ENCODE results near the gene CXCR2. TPM values are rescaled to one million over a fixed set of nuclear protein-coding genes. Genes with fewer than 3 reads are reported as not detected.

CXCR2 gene
- total RNA-seq, 1 experiment from 2014 or later: 0.96 TPM

DNA sequence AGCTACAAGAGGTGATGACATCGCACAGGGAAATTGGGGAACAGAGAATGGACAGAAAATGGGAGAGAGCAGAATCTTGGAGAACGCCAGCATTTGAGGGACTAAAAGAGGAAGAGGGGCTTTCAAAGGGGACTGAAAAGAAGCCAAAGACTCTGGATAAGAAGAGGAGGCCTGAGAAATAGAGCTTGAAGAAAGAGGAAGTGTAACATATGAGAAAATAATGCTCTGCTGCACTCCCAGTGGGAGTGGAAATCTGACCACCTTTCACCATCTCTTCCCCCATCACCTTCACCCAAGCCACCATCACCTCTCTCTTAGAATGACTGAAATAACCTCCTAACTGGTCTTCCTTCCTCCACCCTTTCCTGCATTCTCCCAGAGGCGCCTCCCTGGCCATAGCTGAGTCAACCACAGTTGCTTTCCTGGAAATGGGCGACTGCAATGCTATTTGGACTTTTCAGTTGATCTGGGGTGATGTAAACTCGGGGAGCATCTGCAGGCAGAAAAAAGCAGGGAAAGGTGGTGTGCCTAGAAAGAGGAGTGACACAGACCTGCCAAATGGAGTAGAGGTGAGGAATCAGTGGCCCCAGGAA lies 24.1 kb downstream of the CXCR2 start:
- Mint-ChIP-seq H3K4me3 (no peak overlapping the region), H3K27ac (no peak overlapping the region), H3K9me3 (peaks cover 13% of the 10 kb centered on the region), H3K36me3 (peaks cover 7% of the 10 kb centered on the region), H3K4me1 (no peaks in the 10 kb centered on the region), H3K27me3 (ENCODE audit: low read depth) (peaks cover 11% of the 10 kb centered on the region)
- ChIA-PET POLR2A (no interaction called here), CTCF (no interaction called here)
- TF ChIP-seq ZNF263 (CRISPR knock-in tag; IDR thresholded peaks at IDR 0.05; ENCODE audit: low read depth) (no peak), GTF2I (CRISPR knock-in tag; conservative IDR thresholded peaks at IDR 0.05) (no peak), PRRX2 (CRISPR knock-in tag; IDR thresholded peaks at IDR 0.05) (no peak), KAT7 (CRISPR knock-in tag; IDR thresholded peaks at IDR 0.05; ENCODE audit: borderline replicate concordance) (no peak), ZNF317 (CRISPR knock-in tag; IDR thresholded peaks at IDR 0.05; ENCODE audit: borderline replicate concordance, low read depth) (no peak), EMX1 (CRISPR knock-in tag; IDR thresholded peaks at IDR 0.05) (no peak), NFATC4 (CRISPR knock-in tag; IDR thresholded peaks at IDR 0.05) (no peak), TP53 (CRISPR knock-in tag; IDR thresholded peaks at IDR 0.05) (no peak), ZNF219 (CRISPR knock-in tag; IDR thresholded peaks at IDR 0.05; ENCODE audit: borderline replicate concordance) (no peak)
- TF ChIP-seq, protein P1, sequence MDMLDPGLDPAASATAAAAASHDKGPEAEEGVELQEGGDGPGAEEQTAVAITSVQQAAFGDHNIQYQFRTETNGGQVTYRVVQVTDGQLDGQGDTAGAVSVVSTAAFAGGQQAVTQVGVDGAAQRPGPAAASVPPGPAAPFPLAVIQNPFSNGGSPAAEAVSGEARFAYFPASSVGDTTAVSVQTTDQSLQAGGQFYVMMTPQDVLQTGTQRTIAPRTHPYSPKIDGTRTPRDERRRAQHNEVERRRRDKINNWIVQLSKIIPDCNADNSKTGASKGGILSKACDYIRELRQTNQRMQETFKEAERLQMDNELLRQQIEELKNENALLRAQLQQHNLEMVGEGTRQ (CRISPR knock-in tag; IDR thresholded peaks at IDR 0.05): no peak
- TF ChIP-seq, protein P2, sequence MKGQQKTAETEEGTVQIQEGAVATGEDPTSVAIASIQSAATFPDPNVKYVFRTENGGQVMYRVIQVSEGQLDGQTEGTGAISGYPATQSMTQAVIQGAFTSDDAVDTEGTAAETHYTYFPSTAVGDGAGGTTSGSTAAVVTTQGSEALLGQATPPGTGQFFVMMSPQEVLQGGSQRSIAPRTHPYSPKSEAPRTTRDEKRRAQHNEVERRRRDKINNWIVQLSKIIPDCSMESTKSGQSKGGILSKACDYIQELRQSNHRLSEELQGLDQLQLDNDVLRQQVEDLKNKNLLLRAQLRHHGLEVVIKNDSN (CRISPR knock-in tag; IDR thresholded peaks at IDR 0.05): no peak
- TF ChIP-seq, protein P3, sequence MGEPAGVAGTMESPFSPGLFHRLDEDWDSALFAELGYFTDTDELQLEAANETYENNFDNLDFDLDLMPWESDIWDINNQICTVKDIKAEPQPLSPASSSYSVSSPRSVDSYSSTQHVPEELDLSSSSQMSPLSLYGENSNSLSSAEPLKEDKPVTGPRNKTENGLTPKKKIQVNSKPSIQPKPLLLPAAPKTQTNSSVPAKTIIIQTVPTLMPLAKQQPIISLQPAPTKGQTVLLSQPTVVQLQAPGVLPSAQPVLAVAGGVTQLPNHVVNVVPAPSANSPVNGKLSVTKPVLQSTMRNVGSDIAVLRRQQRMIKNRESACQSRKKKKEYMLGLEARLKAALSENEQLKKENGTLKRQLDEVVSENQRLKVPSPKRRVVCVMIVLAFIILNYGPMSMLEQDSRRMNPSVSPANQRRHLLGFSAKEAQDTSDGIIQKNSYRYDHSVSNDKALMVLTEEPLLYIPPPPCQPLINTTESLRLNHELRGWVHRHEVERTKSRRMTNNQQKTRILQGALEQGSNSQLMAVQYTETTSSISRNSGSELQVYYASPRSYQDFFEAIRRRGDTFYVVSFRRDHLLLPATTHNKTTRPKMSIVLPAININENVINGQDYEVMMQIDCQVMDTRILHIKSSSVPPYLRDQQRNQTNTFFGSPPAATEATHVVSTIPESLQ (CRISPR knock-in tag; IDR thresholded peaks at IDR 0.05): no peak
- TF ChIP-seq, protein P4, sequence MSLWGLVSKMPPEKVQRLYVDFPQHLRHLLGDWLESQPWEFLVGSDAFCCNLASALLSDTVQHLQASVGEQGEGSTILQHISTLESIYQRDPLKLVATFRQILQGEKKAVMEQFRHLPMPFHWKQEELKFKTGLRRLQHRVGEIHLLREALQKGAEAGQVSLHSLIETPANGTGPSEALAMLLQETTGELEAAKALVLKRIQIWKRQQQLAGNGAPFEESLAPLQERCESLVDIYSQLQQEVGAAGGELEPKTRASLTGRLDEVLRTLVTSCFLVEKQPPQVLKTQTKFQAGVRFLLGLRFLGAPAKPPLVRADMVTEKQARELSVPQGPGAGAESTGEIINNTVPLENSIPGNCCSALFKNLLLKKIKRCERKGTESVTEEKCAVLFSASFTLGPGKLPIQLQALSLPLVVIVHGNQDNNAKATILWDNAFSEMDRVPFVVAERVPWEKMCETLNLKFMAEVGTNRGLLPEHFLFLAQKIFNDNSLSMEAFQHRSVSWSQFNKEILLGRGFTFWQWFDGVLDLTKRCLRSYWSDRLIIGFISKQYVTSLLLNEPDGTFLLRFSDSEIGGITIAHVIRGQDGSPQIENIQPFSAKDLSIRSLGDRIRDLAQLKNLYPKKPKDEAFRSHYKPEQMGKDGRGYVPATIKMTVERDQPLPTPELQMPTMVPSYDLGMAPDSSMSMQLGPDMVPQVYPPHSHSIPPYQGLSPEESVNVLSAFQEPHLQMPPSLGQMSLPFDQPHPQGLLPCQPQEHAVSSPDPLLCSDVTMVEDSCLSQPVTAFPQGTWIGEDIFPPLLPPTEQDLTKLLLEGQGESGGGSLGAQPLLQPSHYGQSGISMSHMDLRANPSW (CRISPR knock-in tag; conservative IDR thresholded peaks at IDR 0.05; ENCODE audit: low read depth): no peak
- TF ChIP-seq, protein P5, sequence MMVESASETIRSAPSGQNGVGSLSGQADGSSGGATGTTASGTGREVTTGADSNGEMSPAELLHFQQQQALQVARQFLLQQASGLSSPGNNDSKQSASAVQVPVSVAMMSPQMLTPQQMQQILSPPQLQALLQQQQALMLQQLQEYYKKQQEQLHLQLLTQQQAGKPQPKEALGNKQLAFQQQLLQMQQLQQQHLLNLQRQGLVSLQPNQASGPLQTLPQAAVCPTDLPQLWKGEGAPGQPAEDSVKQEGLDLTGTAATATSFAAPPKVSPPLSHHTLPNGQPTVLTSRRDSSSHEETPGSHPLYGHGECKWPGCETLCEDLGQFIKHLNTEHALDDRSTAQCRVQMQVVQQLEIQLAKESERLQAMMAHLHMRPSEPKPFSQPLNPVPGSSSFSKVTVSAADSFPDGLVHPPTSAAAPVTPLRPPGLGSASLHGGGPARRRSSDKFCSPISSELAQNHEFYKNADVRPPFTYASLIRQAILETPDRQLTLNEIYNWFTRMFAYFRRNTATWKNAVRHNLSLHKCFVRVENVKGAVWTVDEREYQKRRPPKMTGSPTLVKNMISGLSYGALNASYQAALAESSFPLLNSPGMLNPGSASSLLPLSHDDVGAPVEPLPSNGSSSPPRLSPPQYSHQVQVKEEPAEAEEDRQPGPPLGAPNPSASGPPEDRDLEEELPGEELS (CRISPR knock-in tag; IDR thresholded peaks at IDR 0.05): no peak
- no peak for DNase-seq (ENCODE audit: low spot score)
- no peak for ATAC-seq

DNA sequence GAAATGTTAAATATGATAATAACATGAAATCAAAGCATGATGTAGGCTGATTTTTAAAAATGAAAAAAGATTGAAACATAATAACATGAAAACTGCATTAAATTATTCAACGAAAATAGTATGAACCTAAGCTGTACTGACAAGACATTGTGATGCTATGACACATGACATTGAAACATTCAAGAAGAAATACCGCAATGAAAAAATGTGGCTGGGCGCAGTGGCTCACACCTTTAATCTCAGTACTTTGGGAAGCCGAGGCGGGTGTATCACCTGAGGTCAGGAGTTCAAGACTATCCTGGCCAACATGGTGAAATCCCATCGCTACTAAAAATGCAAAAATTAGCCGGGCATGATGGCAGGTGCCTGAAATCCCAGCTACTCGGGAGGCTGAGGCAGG lies 26.3 kb downstream of the CXCR2 start:
- Mint-ChIP-seq H3K36me3 (no peaks in the 10 kb centered on the region), H3K4me1 (no peaks in the 10 kb centered on the region), H3K4me3 (no peak overlapping the region), H3K27me3 (ENCODE audit: low read depth) (peaks cover 6% of the 10 kb centered on the region), H3K9me3 (no peaks in the 10 kb centered on the region), H3K27ac (no peak overlapping the region)
- CTCF ChIA-PET: no interaction called here
- DNase-seq (ENCODE audit: low spot score) (no peak), ATAC-seq (no peak)
- TF ChIP-seq SP1 (CRISPR knock-in tag; conservative IDR thresholded peaks at IDR 0.05) (no peak), TP53 (CRISPR knock-in tag; IDR thresholded peaks at IDR 0.05) (no peak), ATF1 (CRISPR knock-in tag; IDR thresholded peaks at IDR 0.05) (no peak), ETV6 (CRISPR knock-in tag; IDR thresholded peaks at IDR 0.05) (no peak), MYBL2 (CRISPR knock-in tag; IDR thresholded peaks at IDR 0.05) (no peak), ZNF396 (CRISPR knock-in tag; IDR thresholded peaks at IDR 0.05; ENCODE audit: borderline replicate concordance) (no peak)
- TF ChIP-seq, protein P6, sequence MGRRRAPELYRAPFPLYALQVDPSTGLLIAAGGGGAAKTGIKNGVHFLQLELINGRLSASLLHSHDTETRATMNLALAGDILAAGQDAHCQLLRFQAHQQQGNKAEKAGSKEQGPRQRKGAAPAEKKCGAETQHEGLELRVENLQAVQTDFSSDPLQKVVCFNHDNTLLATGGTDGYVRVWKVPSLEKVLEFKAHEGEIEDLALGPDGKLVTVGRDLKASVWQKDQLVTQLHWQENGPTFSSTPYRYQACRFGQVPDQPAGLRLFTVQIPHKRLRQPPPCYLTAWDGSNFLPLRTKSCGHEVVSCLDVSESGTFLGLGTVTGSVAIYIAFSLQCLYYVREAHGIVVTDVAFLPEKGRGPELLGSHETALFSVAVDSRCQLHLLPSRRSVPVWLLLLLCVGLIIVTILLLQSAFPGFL (CRISPR knock-in tag; IDR thresholded peaks at IDR 0.05; ENCODE audit: borderline replicate concordance): no peak
- TF ChIP-seq, protein P7, sequence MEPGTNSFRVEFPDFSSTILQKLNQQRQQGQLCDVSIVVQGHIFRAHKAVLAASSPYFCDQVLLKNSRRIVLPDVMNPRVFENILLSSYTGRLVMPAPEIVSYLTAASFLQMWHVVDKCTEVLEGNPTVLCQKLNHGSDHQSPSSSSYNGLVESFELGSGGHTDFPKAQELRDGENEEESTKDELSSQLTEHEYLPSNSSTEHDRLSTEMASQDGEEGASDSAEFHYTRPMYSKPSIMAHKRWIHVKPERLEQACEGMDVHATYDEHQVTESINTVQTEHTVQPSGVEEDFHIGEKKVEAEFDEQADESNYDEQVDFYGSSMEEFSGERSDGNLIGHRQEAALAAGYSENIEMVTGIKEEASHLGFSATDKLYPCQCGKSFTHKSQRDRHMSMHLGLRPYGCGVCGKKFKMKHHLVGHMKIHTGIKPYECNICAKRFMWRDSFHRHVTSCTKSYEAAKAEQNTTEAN (CRISPR knock-in tag; IDR thresholded peaks at IDR 0.05): no peak
- POLR2A ChIA-PET: no interaction called here
